T-helper 1 cell treated with Interleukin-12 subunit alpha and Interleukin-12 subunit beta and Interleukin-4 antibody, amounts not matched to agents 30 ng/mL and 1 ng/mL, for 36 hours (primary cell): ENCODE data around the gene ARHGAP22. TPM values are rescaled to one million over a fixed set of nuclear protein-coding genes. Genes with fewer than 3 reads are reported as not detected.

Experiments used
- intact Hi-C: fragments of 100-400 bp; cut with micrococcal nuclease; formaldehyde crosslinking; loops from one replicate; pipeline ENCODE4 v1.15.1; 2024
- total RNA-seq: library from RNA; stranded (reverse); gene quantifications from 2 replicates; pipeline ENCODE4 v1.2.3, GENCODE V29; 2022

The ARHGAP22 gene
- total RNA-seq, 1 donor from 2014 or later: not detected

- intact Hi-C loops: no loop called here
These were observed 68.7 kb downstream of the ARHGAP22 start for GRCh38 chr10:48536156-48536500.

GRCh38 chr10:48535416-48536155 lies 69.3 kb downstream of the ARHGAP22 start:
- intact Hi-C loops: no loop called here

DNA sequence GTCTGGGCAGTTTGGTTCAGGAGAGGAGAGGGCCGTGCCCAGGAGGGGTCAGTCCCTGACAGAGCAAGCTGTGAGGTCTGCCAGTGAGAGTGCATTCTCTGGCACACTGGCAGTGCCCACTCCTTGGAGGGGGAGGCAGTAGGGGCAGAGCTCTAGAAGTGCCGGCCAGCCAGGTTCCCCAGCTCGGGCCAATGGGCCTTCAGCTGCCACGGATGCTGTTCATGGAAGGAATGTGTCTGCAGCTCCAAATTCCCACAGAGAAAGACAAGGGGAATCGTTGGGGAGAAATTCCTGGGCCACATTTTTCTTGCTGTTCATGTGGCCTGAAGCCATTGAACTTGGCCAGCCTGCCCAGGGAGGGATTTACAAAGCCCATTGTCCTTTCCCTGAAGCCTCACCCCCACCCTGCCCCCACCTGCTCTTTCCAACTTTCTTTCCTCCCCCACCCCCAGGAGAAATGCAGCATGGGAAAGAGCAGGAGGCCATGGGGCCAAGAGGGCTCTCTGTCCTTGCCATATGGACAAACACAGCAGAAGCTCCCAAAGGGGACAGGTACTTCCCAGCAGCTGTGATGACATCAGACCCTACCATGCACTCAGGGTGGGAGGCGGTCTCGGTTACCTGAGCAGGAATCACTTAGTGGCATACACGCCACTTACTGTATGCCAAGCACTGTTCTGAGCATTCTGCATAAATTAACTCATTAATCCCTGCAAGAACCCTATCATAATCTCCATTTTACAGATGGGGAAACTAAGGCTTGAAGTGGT lies 70.7 kb downstream of the ARHGAP22 start:
- intact Hi-C loops: no loop called here

DNA sequence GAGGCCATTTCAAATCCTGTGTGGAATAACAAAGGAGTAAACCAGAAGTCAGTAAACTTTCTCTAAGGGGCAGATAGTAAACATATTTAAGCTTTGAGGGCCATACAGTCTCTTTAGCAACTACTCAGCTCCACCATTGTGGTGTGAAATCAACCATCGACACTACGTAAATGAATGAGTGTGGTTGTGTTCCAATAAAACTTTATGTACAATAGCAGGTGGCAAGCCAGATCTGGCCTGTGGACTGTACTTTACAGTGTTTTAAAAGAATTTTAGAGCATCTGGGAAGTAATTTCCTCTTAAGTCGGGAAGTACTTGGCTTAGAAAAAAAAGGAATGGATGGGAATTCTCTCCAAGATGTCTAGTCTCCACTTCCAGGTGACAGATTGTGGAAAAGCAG lies 71.3 kb downstream of the ARHGAP22 start:
- intact Hi-C loops: no loop called here

- intact Hi-C loops: no loop called here
These were observed 73.4 kb downstream of the ARHGAP22 start for GRCh38 chr10:48531486-48531885.

GRCh38 chr10:48529331-48529730 lies 75.5 kb downstream of the ARHGAP22 start:
- intact Hi-C loops: no loop called here

DNA sequence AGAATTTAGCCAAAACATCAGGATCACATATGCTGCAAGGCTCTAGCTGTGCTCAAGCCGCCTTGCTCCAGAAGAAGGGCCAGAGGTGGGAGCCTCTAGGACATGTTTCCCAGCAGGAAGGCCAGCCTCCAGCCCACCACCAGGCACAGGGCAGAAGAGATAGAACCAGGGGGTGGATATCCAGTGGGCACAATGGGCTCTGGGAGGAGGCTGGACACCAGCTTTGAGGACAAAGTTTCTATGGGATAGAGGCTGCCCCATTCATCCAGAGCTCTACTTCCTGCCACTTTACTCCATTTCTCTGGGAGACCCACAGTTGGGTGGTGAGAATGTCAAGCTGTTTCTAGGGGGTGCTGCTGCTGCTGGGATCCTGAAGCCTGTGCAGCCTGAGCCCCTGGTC lies 77.1 kb downstream of the ARHGAP22 start:
- intact Hi-C loops: no loop called here

- intact Hi-C loops: no loop called here
These were observed 77.9 kb downstream of the ARHGAP22 start for GRCh38 chr10:48526846-48527505.

DNA sequence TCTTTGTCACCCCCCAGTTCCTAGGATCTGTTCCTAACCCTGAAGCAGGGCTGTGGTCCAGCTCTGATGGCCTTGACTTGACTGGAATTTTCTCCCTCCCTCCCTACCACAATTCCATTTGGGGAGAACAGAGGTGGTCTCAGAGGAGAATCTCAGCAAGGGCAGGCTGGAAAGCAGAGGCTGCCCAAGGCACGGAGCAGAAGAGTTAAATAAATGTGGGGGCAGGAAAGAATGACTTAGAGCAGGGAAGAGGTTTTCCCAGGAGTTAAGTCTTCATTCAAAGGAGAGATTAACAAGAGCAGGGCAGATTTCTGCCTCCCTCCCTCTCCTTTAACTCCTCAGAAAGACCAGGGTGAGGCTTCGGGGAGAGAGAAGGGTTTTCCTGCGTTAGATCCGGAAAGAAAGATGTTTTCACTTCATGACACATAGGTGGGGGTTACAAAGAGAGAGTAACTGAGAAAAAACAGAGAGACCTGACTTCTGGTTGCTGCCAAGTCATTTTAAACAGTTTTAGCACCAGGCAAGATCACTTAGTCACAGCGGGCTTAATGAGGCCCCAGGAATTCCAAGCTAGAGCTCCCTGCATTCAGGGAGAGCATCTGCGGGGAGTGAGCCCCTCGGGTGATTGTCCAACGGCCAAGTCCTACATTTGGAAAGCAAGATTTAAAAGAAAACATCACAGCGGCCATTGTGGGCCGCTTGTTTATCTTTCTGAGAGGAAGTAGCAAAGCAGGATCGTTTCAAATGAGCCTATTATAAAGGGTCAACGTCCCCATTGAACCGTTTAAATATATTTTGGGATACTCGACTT lies 78.7 kb downstream of the ARHGAP22 start:
- intact Hi-C loops: no loop called here

DNA sequence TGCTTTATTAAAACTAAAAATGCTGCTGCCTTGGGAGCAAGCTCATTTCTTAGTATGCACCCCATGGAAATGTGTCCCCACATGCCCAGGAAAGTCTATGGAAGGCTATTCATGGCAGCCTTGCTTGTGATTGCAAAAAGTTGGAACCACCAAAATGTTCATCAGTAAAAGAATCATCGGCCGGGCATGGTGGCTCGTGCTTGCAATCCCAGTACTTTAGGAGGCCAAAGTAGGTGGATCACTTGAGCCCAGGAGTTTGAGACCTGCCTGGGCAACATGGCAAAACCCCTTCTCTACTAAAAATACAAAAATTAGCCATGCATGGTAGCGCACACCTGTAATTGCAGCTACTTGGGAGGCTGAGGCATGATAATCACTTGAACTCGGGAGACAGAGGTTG lies 79.8 kb downstream of the ARHGAP22 start:
- intact Hi-C loops: no loop called here

- intact Hi-C loops: no loop called here
These were observed 80.8 kb downstream of the ARHGAP22 start for GRCh38 chr10:48523820-48524758.

GRCh38 chr10:48523212-48523819 lies 81.6 kb downstream of the ARHGAP22 start:
- intact Hi-C loops: no loop called here

- intact Hi-C loops: no loop called here
These were observed 82.7 kb downstream of the ARHGAP22 start for GRCh38 chr10:48522011-48522765.

DNA sequence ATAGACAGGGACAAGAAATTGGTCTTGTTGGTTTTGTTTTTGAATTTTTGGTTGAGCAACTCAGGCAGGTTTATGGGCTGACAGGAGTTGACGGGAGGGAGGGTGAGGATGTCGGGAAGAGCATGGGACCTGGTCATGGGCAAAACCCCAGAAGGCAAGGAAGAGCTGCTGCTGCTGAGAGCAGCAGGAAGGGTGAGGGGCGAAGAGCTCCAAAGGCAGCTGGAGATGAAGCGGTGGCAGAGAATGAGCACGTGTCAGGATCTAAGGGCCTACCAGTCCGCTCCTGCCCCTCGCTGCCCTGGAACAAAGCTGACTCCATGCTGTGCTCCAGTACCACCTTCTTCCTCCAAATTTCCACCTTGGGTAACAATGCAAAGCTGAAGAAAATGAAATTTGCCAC lies 84.3 kb downstream of the ARHGAP22 start:
- intact Hi-C loops: no loop called here

GRCh38 chr10:48520184-48520506 lies 84.7 kb downstream of the ARHGAP22 start:
- intact Hi-C loops: no loop called here

- intact Hi-C loops: no loop called here
These were observed 85.2 kb downstream of the ARHGAP22 start for GRCh38 chr10:48519481-48520183.

DNA sequence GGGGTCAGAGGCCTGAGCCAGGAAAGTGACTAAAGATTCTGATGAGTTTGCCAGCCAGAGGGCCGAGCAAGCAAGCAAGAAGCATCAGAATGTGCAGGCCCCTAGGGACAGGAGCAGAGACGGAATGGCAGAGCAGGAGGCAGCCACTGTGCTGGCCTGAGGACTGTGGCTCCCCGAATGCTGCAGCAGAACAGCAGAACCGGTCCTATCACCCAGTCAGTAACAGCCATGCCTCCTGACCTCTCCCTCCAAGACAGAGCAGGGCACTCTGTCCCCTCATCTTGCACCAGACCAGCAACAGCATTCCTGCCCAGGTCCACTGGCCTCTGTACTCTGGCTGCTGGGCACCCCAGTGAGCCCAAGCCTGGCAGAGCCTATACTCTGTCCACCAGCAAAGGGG lies 85.9 kb downstream of the ARHGAP22 start:
- intact Hi-C loops: no loop called here

DNA sequence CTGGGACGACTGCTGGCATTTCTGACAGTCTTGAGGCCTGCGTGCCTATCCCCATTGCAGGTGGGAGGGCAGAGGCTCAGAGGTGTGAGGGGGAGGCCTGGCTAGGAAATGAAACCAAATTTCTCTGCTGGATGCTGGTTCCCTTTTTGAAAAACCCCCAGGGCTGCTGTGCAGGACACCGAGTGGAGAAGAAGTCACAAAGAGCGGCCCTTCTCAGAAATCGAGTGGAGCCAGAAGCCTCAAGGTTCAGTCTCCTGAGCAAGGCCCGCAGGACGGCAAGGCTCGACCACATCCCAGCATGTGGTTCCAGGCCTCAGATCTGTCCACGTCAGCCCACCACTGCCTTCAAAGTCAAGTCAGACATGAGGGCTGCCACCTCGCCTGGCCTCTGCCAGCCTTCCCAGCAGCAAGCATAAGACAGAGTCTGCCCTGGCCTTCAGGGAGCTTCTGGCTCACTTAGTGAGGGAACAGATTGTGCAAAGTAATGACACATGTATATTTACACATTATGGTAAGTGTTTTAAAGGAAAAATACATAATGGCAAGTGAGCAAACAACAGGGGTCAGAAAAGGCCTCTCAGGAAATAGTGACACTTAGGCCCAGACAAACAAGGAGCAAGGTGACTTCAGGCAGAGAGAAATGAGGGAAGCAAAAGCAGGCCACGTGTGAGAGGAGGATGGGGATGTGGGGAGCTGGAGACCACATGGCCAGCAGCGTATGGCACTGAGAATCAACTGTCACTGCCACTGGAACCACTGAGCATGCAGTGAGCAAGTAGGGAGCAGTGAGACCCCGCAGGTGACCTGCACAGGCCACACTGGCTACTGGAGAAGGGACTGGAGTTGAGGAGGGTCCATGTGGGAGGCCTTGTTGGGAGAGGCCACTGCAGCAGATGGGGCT lies 86.7 kb downstream of the ARHGAP22 start:
- intact Hi-C loops: no loop called here
